ENCODE data around the gene PIGU. TPM values are rescaled to one million over a fixed set of nuclear protein-coding genes. Genes with fewer than 3 reads are reported as not detected.

Gene PIGU
- total and polyA plus RNA-seq, 2 of the 13 experiments (the other 11 are each of a cell fraction or from before 2014, with no cell fraction given) = 45.5 to 231 TPM

GRCh38 chr20:34515484-34516246 lies 161.2 kb downstream of the PIGU start (continued):
- no peak for TF ChIP-seq ARNT (IDR thresholded peaks at IDR 0.05)
- TF ChIP-seq ZNF543 (CRISPR knock-in tag; IDR thresholded peaks at IDR 0.05) = no peak; the same call in 1 of the 2 replicates
- no peak for TF ChIP-seq GLI4 (CRISPR knock-in tag; IDR thresholded peaks at IDR 0.05; ENCODE audit: borderline replicate concordance)
- 0 out of 2 replicates have a peak, but pooled peaks have one; percentile 63 for TF ChIP-seq MLLT10 (CRISPR knock-in tag; IDR thresholded peaks at IDR 0.05)
- peak; percentile 69; the same call in 1 of the 2 replicates for TF ChIP-seq THAP11 (CRISPR knock-in tag; IDR thresholded peaks at IDR 0.05)
- peak; percentile 50; the same call in 1 of the 2 replicates for TF ChIP-seq ZNF710 (CRISPR knock-in tag; IDR thresholded peaks at IDR 0.05; ENCODE audit: borderline replicate concordance)
- TF ChIP-seq TSC22D2 (CRISPR knock-in tag; IDR thresholded peaks at IDR 0.05; ENCODE audit: borderline replicate concordance) = no peak
- TF ChIP-seq EHMT2 (IDR thresholded peaks at IDR 0.05; ENCODE audit: borderline replicate concordance, low read depth, low read length) = no peak
- TF ChIP-seq KMT2B (CRISPR knock-in tag; IDR thresholded peaks at IDR 0.05) = peak; percentile 46; the same call in 1 of the 2 replicates
- peak; percentile 65; the same call in 1 of the 2 replicates for TF ChIP-seq TBP (CRISPR knock-in tag; IDR thresholded peaks at IDR 0.05)
- 0 out of 2 replicates have a peak, but pooled peaks have one; percentile 10 for TF ChIP-seq ZUFSP (CRISPR knock-in tag; IDR thresholded peaks at IDR 0.05; ENCODE audit: borderline replicate concordance)
- peak; percentile 77 for TF ChIP-seq RBM39 (IDR thresholded peaks at IDR 0.05; ENCODE audit: low read depth, low read length, poor library complexity, severe bottlenecking)
- TF ChIP-seq ZEB1 (IDR thresholded peaks at IDR 0.05; ENCODE audit: insufficient replicate concordance, low read depth) = no peak
- TF ChIP-seq MED13 (CRISPR knock-in tag; IDR thresholded peaks at IDR 0.05) = peak; percentile 42; the same call in 1 of the 2 replicates
- TF ChIP-seq ZNF30 (CRISPR knock-in tag; IDR thresholded peaks at IDR 0.05) = peak; percentile 21
- no peak for TF ChIP-seq PBX2 (CRISPR knock-in tag; IDR thresholded peaks at IDR 0.05)
- TF ChIP-seq ZFP62 (CRISPR knock-in tag; IDR thresholded peaks at IDR 0.05) = no peak
- TF ChIP-seq ZNF879 (CRISPR knock-in tag; IDR thresholded peaks at IDR 0.05) = no peak
- TF ChIP-seq ZBTB14 (CRISPR knock-in tag; IDR thresholded peaks at IDR 0.05) = peak; percentile 8; the same call in 1 of the 2 replicates
- no peak; the same call in 1 of the 2 replicates for TF ChIP-seq HOMEZ (CRISPR knock-in tag; IDR thresholded peaks at IDR 0.05; ENCODE audit: low read depth)
- TF ChIP-seq RBM22 (optimal IDR thresholded peaks at IDR 0.05; ENCODE audit: low read length) = no peak
- TF ChIP-seq NR1H2 (CRISPR knock-in tag; IDR thresholded peaks at IDR 0.05; ENCODE audit: borderline replicate concordance, low read depth) = no peak
